GM18511 (cell line): ENCODE data around the gene PROC.
A peak's percentile ranks its signal among the peaks of the same experiment; 100 is the strongest.
"Not testable (repeated sequence)": the region's sequence is repeated elsewhere in the genome, so short reads cannot be mapped to it uniquely, and the experiment has no call there.

Source experiments
- ATAC-seq: cut with Tn5 transposase; IDR thresholded peaks from one replicate; pipeline ENCODE4 v1.9.1; 2021; ENCODE audit warnings: mild to moderate bottlenecking, moderate library complexity; ENCODE audit not compliant: unreplicated experiment

The PROC gene

GRCh38 chr2:127392828-127393578 lies 25.2 kb upstream of the PROC start:
- ATAC-seq = no peak

GRCh38 chr2:127394492-127394891 lies 23.7 kb upstream of the PROC start:
- ATAC-seq = no peak

GRCh38 chr2:127397568-127398238 lies 20.5 kb upstream of the PROC start:
- ATAC-seq = peak; percentile 17

GRCh38 chr2:127398239-127398590 lies 20.0 kb upstream of the PROC start:
- peak; percentile 97 for ATAC-seq

GRCh38 chr2:127400533-127400896 lies 17.7 kb upstream of the PROC start:
- ATAC-seq = no peak

- ATAC-seq = no peak
Observed at GRCh38 chr2:127400897-127401756, 17.1 kb upstream of the PROC start.

GRCh38 chr2:127401757-127402695 lies 16.2 kb upstream of the PROC start:
- no peak for ATAC-seq

GRCh38 chr2:127403460-127403859 lies 14.8 kb upstream of the PROC start:
- ATAC-seq = no peak

GRCh38 chr2:127404466-127405254 lies 13.6 kb upstream of the PROC start:
- no peak for ATAC-seq

- no peak for ATAC-seq
Observed at GRCh38 chr2:127405255-127405610, 13.0 kb upstream of the PROC start.

- no peak for ATAC-seq
Observed at GRCh38 chr2:127406454-127406853, 11.8 kb upstream of the PROC start.

GRCh38 chr2:127407091-127407490 lies 11.1 kb upstream of the PROC start:
- ATAC-seq = no peak

GRCh38 chr2:127407661-127408003 lies 10.6 kb upstream of the PROC start:
- peak; percentile 15 for ATAC-seq

GRCh38 chr2:127408004-127408806 lies 10.0 kb upstream of the PROC start:
- peak; percentile 73 for ATAC-seq

- ATAC-seq = no peak
Observed at GRCh38 chr2:127408807-127409099, 9.5 kb upstream of the PROC start.

- not testable (repeated sequence) for ATAC-seq
Observed at GRCh38 chr2:127409716-127410115, 8.5 kb upstream of the PROC start.

- ATAC-seq = peak; percentile 60
Observed at GRCh38 chr2:127410871-127411652, 7.2 kb upstream of the PROC start.

- no peak for ATAC-seq
Observed at GRCh38 chr2:127411653-127412369, 6.4 kb upstream of the PROC start.
